ENCODE data around the gene C16orf96.

The C16orf96 gene

DNA sequence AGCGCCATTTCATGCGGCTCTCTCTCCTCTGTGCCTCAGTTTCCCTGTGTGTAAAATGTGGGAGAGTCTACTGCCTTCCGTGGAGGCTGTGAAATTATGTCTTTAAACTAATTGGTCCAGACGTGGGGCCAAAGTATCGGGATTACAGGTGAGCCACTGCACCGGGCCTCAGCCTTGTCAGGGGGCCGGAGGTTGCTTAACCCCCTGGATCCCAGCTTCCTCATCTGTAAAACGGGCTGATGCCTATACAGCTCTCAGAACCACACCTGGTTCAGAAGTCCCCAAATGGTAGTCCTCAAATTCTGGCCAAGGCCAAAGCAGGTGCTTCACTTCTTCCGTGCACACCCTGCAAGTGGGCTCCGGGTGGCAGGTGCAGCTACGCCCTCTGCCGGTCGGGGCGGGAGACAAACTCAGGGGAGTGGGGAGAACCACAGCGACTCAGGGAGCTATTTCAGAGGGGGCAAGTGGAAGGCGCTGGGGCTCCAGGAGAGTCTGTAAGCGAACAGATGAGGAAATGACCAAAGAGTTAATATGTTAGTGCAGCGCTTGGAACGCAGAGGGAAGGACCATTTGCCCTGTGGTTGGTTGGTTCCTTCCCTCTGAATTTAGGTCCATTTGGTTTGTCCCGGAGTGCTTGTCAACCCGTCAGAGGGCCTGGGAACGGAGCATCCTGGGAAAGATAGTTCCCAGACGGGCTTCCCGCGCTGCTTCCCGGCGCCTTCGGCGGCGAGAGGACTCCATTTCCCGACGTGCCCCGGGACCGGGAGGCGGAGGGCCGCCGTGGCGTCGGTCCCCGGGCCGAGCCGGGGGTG lies 68.1 kb downstream of the C16orf96 start, which contains the start of gene MGRN1:
TSS of gene MGRN1 (plus strand) at position 812 of the 812 bp plus-strand sequence. CDS start 135 bp downstream, outside the sequence.
- DNase-seq = peak; percentile 77 to 86 (median 82)

DNA sequence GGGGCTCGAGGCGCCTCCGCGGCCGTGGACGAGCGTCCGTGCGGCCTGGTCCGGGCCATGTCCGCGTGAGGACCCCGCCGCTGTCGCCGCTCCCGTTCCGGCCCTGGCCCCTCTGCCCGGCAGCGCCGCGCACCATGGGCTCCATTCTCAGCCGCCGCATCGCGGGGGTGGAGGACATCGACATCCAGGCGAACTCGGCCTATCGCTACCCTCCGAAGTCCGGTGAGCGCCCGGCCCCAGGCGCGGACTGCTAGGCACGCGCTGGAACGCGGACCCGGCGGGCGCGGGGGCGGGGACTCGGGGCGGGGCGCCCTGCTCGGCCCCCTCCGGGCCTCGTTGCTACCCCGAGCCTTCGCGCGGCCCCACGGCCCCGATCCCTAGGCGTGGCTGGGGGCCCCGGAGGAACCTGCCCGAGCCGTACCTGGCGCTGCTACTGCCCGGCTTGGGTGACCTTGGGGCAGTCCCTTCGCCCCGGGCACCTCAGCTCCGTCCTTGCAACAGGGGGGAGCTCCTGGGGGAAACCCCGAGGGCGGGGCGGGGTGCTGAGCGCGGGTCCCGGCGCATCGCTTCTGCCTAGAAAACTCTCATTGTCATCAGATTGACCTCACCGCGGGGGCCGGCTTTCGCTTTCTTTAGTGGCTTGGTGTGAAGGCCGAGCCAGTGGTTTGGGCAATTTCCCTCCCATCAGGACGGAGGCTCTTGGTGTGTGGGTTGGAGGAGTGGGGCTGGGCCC lies 68.9 kb downstream of the C16orf96 start:
- DNase-seq = peak; percentile 39 to 54 (median 42)

DNA sequence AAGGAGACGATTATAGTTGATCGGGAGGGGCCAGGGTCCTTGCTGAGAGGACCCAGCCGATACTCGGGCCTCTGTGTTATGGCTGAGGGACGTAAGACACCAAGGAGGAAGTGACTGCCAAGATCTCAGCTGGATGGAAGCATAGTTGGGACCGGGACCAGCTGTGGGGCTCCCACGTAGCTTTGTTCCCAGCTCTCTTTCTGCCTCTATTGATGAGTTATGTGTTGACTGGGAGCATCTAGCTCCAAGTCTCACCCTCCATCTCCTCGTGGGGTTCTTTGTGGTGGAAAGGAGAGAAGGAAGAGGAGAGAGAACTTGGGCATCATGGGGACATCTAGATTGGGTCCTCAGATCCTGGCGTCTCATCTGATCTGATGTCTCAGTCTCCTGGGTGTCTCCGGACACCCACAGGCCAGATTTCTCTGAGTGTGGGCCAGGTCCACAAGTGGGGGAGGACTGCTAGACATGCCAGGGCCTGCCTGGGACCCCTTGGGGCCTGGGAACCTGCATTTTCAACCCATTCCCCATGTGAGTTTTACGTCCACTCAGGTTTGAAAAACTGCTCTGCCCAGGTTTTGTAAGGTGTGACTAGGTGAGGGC lies 69.5 kb downstream of the C16orf96 start:
- DNase-seq = no peak

DNA sequence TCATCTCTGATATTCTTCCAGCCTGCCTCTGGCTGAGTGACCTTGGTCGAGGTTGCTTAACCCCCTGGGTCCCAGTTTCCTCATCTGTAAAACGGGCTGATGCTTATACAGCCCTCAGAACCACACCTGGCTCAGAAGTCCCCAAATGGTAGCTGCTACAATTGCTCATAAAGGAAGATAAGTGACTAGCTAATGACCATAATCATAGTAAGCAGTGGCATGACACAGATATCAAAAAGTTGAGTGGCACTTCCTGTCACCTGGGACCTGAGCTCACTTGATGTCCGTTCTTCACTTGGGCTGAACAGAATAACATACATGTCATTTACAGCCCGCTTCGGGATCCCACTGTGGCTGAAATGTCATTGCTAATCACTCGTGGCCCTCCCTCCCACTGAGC lies 70.3 kb downstream of the C16orf96 start:
- no peak for DNase-seq

DNA sequence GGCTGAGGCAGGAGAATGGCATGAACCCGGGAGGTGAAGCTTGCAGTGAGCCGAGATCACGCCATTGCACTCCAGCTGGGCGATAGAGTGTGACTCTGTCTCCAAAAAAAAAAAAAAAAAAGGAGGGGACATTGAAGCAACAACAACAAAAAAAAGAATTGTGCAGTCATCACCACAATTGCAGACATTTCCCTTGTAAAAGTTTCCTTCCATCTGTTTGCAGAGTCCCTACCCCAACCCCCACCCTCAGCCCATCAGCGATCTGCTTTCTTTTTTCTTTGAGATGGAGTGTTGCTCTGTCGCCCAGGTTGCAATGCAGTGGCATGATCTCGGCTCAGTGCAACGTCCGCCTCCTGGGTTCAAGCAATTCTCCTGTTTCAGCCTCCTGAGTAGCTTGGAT lies 72.1 kb downstream of the C16orf96 start:
- DNase-seq = no peak

DNA sequence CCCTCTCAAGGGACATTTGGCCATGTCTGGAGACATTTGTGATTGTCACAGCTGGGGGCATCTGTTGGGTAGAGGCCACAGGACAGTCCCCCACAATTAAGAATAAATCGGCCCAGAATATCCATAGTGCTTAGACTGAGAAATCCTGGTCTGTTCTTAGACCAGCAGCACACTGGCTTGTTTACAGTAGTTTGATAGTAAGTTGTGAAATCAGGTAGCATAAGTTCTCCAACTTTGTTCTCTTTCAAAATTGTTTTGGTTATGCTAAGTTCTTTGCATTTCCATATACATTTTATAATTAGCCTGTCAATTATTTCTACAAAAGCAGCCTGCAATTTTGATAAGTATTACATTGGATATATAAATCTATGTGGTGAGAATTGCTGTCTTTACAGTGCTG lies 75.3 kb downstream of the C16orf96 start:
- no peak for DNase-seq

DNA sequence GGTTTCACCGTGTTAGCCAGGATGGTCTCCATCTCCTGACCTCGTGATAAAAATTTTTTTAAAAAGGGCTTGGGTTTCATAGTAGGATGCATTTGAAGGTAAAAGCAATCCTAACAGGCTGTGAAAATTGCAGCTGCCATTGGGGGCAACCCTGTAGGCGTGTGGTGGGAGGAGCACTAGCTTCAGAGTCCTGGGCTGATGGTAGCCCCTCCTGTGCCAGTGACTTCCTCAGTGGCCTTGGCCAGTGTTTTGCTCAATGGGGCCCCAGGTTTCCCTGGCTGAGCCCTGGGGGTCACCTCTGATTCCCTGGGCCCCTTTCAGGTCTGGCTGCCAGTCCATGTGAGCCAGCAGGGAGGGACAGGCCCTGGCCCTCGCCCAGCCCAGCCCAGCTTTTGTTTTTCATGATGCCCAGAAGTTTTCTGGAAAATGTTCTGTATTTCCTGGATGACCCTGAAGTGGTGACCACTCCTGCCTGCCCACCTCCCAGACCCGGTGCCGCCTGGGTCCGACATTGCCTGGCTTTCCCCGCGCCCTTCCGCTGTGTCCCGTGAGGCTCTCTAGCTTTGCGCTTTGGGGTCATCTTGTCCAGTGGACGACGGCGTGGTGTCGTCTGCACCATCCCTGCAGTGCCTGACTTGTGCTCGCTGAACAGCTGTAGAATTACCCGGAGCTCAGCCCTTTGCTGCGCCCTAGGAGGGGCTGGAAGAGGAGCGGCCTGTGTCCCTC lies 77.9 kb downstream of the C16orf96 start:
- DNase-seq = no peak

DNA sequence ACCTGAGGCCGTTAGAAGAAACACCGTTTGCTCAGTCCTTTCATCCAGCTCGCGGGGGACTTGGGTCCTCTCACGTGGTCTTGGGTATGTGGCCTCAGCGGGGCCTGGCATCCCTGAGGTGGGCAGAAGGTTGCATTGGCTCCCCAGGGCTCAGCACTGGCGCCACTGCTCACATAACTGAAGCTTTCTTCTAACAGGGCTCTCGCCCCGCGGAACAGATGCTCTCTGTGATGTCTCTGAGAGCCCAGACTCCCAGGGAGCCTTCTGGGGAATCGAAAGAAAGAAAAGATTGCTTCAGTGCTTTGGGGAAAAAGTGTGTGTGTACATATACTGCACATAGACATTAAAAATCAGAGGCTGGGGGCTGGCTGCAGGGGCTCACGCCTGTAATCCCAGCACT lies 78.6 kb downstream of the C16orf96 start:
- no peak for DNase-seq

DNA sequence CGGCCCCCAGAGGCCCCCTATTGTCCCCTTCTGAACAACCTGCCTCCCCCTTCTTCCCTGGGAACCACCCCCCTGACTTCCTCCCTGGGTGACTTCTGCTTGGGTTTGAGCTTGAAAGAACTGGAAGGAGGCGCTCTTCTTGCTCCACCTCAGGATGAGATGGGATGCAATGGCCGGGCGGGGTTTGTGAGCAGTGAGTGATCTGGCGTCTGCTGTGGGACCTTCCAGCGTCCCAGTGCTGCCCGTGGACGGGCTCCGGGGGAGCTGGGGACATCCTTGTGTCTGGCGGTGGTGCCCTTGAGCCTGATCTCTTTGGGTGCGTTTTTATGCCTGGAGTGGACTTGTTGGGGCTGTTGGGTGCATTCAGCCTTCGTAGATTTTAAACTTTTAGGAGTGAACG lies 80.1 kb downstream of the C16orf96 start:
- DNase-seq = no peak

DNA sequence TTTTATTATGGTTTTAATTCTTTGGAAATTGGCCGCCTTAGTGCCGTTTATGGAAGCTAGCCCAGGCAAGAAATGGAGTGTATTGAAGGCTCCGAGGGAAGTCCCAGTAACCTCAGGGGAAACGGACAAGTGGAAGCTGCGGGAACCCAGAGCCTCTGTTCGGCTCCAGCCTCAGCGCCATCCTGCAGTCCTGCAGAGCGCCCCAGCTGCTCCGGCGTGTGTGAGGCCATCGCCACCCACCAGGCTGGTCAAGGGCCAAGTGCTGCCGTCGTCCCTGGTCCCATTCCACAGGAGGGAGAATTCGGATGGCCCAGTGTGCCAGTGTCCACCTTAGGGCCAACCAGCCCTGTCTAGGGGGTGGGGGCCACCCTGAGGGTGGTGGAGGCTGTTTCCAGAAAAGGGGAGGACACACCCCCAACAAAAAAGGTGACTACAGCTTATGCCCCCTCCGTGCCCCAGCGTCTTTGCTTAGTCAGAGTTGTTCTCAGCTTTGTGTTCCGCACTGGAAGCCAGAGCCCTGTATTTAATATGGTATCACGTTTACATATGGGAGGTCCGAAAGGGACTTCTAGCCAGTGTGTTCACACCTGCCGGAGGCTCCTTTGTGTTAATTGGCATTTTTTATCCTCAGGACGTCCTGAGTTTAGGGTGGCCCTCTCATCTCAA lies 81.5 kb downstream of the C16orf96 start:
- no peak for DNase-seq

DNA sequence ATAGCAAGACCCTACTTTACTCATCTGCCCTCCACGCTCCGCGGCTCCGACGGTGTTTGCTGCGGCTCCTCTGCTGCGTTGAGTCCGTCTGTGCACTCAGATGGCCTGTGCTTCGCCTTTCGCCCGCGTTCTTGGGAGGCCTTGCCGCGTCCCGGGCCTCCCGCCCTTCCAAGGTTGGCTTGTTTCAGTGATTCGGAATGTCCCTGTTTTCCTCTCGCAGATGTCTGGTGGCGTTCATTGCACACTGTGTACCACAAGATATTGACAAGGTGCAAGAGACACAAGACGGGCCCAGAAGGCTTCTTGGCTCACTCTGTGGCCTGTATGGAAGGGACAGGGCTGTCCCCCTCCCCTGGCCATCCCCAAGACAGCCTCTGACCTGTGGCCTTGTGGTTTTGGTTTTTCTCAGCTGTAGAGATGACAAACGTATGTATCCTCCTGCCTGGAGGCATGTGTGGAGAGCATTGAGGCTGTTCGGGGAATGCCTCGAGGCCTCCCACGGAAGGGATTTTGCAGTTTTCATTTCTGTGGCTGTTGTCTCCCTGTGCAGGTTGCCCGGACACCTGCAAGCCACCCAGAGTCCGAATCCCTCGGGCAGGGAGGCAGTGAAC lies 83.9 kb downstream of the C16orf96 start:
- DNase-seq = no peak

DNA sequence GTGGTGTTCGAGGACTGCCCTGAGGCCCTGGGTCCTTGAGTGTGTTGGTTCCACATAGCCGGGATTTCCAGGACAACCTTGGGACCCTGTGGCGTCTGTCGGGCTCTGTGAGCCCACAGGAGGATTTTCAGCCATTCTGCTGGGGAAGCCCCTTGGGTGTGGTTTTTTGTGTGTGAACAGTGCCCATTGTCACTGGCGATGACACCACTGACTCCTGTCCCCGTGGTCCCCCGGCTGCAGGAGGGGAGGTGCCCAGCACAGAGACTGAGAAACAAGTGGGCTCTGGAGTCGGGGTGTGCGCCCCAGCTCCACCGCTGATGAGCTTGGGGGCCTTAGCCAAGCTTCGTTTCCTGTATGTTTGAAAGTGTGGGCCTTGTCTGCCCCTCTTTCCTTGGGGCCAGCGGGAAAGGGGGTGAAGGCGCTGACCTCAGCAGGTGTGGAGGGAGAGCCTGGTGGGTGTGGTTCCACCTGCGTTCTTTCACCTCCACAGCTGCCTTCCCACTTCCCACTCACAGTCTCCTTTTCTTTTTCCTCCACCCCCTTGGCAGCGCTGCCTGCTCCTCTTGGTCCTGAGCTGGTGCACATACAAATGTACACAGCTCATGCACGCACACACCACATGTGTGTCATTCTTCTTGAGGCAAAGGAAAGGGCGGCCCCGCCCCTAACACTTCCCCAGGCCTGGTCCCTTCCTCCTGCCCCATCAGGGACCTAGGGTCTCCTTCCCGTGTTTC lies 84.6 kb downstream of the C16orf96 start:
- DNase-seq = no peak

DNA sequence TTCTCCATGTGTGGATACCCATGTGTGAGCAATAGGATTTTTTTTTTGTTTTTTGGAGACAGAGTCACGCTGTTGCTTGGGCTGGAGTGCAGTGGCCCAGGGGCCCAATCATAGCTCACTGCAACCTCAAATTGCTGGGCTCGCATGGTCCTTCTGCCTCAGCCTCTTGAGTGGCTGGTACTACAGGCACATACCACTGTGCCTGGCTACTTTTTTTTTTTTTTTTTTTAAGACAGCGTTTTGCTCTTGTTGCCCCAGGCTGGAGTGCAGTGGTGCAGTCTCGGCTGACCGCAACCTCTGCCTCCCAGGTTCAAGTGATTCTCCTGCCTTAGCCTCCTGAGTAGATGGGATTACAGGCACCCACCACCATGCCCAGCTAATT lies 85.2 kb downstream of the C16orf96 start:
- no peak for DNase-seq

DNA sequence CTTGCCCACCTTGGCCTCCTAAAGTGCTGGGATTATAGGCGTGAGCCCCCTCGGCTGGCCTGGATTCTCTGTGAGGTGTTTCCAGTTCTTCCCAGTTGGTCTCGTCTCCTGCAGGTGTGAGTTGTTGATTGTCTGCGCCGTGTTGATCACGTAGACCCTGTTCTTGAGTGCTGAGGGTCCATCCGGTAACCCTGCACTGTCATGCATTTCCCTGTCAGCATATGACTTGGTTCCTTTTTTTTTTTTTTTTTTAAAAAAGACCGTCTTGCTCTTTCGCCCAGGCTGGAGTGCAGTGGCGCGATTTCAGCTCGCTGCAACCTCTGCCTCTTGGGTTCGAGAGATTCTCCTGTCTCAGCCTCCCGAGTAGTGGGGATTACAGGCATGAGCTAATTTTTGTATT lies 85.8 kb downstream of the C16orf96 start:
- DNase-seq = no peak

DNA sequence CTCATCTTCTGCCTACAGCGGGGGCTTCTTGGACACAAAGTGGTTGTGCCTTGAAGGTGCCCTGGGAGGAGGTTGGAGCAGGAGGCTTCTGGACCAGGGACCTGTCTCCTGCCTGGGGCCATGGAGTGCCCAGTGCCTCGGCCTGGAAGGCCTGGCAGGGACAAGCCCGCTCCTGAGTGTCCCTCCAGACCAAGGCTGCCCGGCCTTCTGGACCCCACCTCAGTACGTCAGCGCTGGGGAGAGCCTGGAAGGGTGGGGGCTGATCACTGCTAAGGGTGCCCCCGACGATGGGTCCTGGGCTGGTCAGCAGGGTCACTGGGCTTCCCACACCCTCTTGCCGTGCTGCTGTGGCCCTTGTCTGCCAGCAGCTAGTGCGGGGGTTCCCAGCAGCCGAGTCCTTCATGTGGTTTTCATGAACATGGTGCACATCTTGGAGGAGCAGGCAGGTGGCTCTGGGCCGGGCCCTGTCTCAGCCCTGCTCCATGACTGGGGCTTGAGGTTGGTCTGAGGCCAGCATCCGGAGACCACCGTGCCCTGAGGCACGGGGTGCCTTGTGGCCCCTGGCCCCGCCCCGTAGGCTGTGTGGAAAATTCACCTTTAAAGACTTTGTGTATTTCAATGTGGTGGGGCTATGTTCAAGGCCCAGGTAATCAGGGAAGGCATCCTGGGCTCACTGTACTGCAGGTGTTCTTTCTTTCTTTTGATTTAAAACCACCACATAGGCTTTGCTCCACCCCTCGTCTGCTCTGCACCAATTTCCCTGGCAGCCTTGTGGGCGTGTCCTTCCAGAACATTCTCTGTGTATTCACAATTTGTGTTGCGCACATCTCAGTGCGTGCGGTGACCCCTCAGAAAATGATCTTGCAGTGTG lies 90.9 kb downstream of the C16orf96 start:
- no peak for DNase-seq

DNA sequence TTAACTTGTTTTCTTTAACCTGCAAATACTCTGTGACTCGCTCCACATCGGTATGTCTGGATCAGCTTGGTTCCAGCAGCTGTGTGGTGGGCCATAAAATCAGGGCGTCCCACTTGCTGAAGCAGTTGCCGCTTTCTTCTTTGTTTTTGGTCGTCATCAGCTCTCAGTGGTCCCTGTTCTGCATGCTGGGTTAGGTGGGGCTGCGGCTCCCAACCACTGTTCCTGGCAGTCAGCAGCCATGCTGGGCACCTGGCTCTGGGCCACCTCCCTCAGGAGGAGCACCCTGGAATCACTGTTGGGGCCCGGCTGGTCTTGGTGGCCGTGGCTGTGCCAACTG lies 91.5 kb downstream of the C16orf96 start:
- no peak for DNase-seq

DNA sequence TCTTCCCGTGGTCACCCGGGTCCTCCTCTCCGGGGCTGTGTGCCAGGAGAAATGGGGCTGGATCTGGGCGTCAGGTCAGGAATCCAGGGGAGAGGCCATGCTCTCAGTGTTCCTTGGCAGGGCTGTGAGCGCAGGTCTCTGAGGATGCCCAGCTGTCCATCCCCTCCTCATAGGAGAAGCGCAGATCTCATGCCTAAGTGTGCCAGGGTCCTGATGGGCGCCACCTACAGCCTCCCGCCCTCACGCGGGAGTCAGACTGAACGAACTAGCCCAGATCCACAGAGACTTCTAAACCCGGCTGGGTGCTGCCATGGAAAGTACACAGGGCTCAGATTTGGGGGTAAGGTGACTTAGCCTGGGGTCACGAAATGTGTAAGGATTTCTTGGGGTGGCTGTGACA lies 92.8 kb downstream of the C16orf96 start:
- DNase-seq = no peak

DNA sequence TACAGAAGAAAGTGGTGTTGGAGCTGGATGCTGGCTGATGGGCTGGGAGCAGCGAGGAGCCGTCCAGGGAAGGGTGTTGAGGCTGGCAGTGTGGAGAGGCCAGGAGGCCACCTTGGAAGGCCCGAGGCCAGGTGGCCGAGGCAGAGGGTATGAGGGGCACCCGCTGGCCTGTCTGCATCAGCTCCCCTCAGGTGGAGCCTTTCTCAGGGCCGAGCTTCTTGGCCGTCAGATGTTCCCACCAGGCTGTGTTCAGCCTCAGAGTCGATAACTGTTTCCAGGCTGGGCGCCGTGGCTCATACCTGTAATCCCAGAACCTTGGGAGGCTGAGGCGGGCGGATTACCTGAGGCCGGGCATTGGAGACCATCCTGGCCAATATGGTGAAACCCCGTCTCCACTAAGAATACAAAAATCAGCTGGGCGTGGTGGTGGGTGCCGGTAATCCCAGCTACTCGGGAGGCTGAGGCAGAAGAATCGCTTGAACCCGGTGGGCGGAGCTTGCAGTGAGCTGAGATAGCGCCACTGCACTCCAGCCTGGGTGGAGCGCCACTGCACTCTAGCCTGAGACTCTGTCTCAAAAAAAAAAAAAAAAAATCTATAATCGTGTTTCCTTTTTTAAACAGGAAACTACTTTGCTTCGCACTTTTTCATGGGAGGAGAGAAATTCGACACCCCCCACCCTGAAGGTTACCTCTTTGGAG lies 93.8 kb downstream of the C16orf96 start:
- DNase-seq = no peak

All from activated CD4-positive, CD25-positive, alpha-beta regulatory T cell (primary cell).